Cardiac fibroblast (primary cell): ENCODE measurements around the gene NTNG1.

ENCODE experiments used
- DNase-seq, 2 donors: peaks; one replicate each; pipeline versions ENCODE4 v3.0.0 to v3.0.0-alpha.2; 2010; ENCODE audit warnings: low read depth in 2 of 2
- H3K4me3 ChIP-seq, 2 donors: replicated peaks in 1 of 2; 1 replicate in 1 of 2; 2 replicates in 1 of 2; pipeline ENCODE4 v1.5.1; 2011; ENCODE audit warnings: low read depth in 2 of 2, low read length in 2 of 2, mild to moderate bottlenecking in 2 of 2, moderate library complexity in 1 of 2
- TF ChIP-seq, protein P1 (sequence below): IDR thresholded peaks from one replicate; pipeline ENCODE4 v1.5.1; 2011; ENCODE audit warnings: low read depth, mild to moderate bottlenecking, low read length, inconsistent platforms

NTNG1 gene

DNA sequence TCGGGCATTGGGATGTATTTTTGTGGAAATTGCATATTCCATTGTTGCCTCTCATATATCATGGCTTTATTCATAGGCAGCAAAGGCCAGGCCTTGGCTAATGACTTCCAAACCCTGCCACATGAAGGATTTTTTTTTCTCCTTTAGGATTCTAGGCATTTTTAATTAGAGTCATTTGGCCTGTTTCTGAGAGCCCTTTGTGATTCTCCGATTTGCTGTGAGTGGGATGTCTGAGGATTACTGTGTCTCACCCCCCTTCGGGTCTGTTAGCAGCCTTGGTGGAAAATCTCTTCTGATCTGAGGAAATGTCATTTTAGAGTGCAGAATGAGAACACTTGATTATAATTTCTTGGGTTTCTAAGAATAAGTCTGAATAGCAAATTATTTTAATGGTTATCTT lies 253.5 kb downstream of the NTNG1 start:
- DNase-seq, result no peak
- TF ChIP-seq, protein P1, sequence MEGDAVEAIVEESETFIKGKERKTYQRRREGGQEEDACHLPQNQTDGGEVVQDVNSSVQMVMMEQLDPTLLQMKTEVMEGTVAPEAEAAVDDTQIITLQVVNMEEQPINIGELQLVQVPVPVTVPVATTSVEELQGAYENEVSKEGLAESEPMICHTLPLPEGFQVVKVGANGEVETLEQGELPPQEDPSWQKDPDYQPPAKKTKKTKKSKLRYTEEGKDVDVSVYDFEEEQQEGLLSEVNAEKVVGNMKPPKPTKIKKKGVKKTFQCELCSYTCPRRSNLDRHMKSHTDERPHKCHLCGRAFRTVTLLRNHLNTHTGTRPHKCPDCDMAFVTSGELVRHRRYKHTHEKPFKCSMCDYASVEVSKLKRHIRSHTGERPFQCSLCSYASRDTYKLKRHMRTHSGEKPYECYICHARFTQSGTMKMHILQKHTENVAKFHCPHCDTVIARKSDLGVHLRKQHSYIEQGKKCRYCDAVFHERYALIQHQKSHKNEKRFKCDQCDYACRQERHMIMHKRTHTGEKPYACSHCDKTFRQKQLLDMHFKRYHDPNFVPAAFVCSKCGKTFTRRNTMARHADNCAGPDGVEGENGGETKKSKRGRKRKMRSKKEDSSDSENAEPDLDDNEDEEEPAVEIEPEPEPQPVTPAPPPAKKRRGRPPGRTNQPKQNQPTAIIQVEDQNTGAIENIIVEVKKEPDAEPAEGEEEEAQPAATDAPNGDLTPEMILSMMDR, result no peak
- H3K4me3 ChIP-seq, result no peak overlapping the region

DNA sequence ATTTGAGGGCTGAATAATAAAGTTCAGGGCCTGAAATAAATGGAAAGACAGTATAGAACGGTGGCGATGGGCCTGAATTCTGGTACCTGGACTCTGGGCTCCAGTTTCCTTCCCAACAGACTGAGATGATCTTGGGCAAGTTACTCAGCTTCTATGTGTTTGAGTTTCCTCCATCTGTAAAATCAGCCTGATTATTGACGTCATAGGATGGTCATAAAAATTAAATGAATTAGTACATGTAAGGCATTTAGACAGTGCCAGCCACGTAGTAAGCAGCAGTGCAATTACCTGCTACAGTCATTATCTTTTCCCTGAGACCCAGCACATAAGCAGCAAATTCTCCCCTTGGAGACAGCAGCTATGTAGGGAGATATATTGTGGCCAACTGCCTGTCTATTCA lies 260.9 kb downstream of the NTNG1 start:
- no peak for DNase-seq
- TF ChIP-seq, protein P1, result no peak
- no peak overlapping the region for H3K4me3 ChIP-seq

DNA sequence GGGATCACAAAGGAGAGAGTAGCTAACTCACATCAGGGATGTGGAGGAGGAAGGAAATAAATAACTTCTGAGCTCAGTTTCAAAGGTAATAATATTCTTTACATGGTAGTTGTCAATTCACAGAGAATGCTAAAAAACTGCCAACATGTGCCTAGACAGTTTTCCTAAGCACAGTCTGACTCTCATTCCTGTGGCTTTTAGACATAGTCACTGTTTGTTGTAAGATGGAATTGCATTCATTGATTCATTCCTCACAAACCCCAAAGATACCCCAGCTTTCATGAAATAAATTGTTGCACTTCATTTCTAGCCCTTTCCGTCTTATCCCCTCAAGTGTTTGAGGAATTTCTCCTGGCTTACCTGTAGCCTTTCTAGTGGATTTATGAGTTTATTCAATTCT lies 263.9 kb downstream of the NTNG1 start:
- TF ChIP-seq, protein P1, result no peak
- no peak overlapping the region for H3K4me3 ChIP-seq
- no peak for DNase-seq

DNA sequence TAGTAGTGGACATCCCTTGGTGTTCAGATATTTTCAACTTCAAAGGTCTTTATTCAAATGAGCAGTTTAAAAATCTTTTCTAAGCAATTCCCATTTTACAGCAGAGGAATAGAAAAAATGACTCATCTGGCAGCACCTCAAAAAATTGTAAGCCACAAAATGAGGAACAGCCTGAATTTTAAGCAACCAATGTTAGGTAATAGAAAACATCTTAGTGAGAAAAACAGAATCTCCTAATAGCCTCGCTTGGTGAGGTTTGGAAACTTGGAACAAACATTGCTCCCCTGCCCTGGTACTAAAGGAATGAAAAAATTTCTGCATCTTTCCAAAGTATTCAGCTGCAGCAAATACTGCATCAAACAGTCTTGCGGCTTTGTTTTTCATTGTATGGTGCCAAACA lies 264.4 kb downstream of the NTNG1 start:
- TF ChIP-seq, protein P1, result no peak
- no peak overlapping the region for H3K4me3 ChIP-seq
- peak in 1 of 2 donors; percentile 0 for DNase-seq

DNA sequence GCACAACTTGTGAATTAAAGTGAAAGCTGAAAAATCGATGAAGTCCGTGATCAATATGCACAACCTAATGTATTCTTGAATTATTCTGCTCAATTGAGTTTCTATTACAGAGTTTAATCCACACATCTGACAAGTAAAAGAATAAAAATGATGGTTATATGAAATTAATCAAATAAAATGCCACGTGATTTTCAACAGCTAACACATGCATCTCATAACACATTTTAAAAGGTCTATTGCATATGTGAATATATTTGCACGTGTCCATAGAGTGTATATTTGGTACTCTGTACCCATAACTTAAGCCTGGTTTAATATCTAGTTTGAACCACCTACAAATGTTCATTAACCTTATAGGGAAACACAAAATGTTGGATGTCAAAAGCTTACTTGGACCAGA lies 266.2 kb downstream of the NTNG1 start:
- no peak overlapping the region for H3K4me3 ChIP-seq
- TF ChIP-seq, protein P1, result no peak
- no peak for DNase-seq

DNA sequence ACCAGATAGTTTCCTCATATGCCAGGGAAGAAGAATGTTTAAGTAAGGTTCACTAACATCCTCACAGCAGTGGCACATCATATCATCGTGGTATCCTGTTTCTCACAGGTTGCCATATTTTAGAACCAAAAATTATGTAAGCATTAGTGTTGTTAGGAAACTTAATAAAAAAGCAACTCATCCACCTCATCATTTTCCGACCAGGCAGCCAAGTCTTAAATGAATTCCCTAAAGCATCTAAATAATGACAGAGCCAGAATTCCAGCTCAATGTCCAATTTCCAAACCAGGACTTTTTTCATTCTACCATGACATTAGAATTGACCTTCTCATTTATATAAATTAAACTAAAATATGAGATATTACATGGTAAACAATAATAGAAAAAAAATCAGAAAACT lies 272.7 kb downstream of the NTNG1 start:
- DNase-seq, result no peak
- no peak overlapping the region for H3K4me3 ChIP-seq
- TF ChIP-seq, protein P1, result no peak

DNA sequence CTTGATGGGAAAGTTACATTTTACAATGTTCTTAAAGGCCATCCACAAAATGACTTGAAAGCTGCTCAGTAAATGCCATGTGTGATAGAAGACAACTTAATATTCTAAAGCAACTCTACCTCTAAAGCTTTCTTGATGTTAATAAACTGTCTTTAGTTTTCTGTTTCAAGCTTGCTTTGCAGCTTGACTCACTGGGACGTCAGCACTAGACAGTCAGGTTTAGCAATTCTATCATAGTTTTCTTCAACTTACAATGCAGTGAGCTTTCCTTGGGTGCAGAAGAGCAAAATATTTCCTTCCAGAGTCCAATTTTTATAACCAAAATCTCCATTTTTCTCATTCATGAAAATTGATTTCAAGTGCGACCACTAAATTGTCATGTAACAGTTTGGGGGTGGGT lies 273.1 kb downstream of the NTNG1 start:
- H3K4me3 ChIP-seq, result no peak overlapping the region
- DNase-seq, result no peak
- TF ChIP-seq, protein P1, result no peak
